ENCODE measurements around the gene TMEM61.
A peak's percentile ranks its signal among the peaks of the same experiment; 100 is the strongest.
"Not testable (repeated sequence)": the region's sequence is repeated elsewhere in the genome, so short reads cannot be mapped to it uniquely, and the experiment has no call there.

The TMEM61 gene

DNA sequence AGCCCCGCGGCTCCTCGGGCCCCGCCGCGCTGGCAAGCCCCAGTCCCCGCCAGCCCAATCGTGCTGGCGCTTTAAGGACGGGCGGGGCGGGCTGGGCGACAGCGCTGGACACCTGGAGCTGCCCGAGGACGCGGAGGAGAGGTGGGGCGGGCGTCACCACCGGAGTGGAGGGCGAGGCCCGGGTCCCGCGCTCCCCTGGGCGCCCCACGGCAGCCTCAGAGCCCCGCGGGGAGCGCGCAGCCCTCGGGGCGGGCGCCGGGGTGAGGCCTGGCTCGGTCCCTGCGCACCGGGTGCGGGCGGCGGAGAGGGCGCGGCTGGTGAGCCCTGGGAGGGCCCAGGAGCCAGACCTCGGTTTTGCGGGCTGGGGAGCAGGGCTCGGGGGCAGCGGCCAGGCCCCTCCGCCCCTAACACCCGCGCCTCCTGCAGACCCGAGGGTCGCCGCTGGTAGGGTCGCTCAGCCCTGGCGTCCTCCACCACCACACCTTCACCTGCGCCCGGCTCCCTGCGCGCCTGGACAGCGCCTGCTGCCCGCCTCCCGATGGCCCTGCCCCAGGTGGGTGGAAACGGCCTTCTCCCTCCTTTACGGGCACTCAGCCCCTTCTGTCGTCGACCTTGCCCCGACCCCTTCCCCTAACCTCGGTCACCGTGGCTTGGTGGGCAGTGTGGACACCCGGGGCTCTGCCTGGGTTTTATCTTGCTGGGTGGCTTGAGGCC, at the start of gene TMEM61:
Gene TMEM61, plus strand, starts transcription at position 101 of the 714 bp plus-strand sequence. Its CDS starts 438 bp downstream, at position 539.
- no peak for DNase-seq

DNA sequence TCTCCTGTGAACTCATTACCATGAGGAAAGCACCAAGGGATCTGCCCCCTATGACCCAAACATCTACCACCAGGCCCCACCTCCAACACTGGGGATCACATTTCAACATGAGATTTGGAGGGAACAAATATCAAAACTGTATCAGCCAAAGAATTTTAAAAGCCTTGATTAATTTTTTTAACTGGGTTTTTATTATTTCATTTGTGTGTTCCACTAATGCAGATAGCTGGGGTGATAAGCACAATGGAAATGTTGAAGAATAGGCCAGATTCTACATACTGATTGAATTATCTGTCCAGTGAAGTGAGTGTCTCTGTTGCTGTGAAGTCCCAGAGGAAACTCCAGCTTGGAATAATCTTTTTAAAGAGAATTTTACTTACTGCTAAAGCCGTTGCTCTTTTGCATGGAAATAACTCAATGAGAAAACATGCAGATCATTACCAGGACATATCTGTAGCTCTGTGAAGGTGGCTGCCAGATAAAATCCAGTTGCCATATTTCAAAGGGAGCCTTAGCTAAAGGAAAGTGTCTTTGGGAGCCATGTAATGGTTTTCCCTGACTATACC, 49.1 kb upstream of the TMEM61 start:
- no peak for DNase-seq

DNA sequence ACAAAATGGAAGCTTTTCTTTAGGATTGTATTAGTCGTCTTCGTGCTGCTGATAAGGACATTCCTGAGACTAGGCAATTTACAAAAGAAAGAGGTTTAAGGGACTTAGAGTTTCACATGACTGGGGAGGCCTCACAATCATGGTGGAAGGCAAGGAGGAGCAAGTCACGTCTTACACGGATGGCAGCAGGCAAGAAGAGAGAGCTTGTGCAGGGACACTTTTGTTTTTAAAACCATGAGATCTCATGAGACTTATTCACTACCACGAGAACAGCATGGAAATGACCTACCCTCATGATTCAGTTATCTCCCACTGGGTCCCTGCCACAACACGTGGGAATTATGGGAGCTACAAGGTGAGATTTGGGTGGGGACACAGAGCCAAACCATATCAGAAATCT, 46.3 kb upstream of the TMEM61 start:
- DNase-seq: not testable (repeated sequence)

DNA sequence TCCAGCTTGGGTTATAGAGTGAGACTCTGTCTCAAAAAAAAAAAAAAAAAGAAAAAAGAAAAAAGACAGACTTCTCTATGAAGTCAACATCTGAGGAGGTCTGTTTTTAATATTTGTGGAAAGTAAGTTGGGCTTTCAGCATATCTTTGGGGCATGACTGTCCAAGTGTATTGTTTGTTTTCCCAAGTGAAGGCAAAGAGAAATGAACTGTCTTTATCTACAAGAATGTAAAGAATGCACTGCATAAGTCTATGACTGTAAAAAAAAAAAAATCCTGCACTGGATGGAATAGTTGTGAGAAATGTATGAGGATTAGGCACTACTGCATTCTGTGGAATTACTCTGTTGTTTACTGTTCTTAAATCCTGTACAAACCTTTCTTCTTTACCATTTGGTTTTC, 45.6 kb upstream of the TMEM61 start:
- DNase-seq: no peak

DNA sequence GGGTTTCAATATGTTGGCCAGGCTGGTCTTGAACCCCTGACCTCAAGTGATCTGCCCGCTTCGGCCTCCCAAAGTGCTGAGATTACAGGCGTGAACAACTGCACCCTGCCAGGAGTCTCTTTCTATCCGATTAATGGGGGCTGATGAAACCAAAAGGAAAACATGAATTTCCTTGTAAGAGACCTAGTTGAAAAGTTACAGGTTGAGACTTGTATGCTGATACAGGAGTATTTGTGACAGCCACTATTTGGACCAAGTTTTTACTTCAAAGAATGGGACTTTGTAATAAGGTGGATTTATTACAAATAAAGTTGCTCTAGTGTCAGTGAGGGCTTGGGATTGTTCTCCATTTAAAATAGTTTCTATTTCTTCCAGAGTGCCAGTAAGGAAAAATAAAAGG, 43.6 kb upstream of the TMEM61 start:
- DNase-seq: no peak

DNA sequence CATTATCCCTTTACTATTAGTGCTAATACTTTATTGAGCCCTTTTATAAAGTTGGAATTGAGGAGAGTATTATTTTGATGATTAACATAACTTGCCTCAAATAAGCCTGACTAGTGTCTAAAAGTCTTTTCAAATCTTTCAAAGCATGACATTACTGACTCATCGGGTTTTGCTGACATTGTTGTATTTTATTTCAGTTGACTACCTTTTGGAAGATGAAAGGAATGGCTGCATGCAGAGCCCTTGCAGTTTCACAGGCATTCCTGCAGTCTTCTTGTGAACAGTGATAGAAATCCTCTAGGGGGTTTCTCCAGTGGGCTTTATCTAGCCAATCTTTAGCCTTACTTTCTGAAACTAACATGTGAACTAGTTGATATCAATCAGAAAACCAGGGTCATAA, 43.0 kb upstream of the TMEM61 start:
- DNase-seq: no peak

DNA sequence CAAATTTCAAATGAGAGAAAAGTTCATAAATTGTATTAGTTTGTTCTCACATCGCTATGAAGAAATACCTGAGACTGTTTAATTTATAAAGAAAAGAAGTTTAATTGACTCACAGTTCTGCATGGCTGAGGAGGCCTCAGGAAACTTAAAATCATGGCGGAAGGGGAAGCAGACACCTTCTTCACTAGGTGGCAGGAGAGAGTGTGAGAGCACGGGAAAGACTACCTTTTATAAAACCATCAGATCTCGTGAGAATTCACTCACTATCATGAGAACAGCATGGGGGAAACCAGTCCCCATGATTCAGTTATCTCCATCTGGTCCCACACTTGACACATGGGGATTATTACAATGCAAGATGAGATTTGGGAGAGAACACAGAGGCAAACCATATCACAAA, 41.5 kb upstream of the TMEM61 start:
- not testable (repeated sequence) for DNase-seq

DNA sequence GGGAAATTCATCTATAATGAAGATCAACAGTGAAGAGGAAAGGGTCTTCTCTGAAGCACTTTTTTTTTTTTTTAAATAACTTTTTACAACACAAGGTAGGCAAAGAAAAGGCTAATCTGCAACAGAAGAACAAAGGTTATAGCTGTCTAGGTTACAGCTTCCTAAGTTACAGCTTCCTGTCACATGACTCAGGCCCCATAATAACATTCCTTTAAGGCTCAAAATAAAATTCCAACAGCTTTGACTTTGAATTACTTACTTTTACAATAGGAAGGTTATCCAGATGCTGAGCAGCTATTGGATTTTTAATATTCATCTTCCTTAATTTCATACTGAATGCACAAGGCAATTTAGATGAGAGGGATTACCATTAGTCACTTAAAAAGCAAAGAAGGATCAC, 40.4 kb upstream of the TMEM61 start:
- no peak for DNase-seq

DNA sequence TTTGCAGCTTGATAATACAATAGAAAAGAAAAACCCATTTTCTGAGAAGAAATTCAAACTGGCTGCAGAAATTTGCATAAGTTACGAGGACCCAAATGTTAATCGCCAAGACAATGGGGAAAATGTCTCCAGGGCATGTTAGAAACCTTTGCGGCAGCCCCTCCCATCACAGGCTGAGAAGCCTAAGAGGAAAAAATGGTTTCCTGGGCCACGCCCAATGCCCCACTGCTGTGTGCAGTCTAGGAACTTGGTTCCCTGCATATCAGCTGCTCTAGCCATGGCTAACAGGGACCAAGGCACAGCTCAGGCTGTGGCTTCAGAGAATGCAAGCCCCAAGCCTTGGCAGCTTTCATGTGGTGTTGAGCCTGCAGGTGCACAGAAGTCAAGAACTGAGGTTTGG, 37.5 kb upstream of the TMEM61 start:
- no peak for DNase-seq

DNA sequence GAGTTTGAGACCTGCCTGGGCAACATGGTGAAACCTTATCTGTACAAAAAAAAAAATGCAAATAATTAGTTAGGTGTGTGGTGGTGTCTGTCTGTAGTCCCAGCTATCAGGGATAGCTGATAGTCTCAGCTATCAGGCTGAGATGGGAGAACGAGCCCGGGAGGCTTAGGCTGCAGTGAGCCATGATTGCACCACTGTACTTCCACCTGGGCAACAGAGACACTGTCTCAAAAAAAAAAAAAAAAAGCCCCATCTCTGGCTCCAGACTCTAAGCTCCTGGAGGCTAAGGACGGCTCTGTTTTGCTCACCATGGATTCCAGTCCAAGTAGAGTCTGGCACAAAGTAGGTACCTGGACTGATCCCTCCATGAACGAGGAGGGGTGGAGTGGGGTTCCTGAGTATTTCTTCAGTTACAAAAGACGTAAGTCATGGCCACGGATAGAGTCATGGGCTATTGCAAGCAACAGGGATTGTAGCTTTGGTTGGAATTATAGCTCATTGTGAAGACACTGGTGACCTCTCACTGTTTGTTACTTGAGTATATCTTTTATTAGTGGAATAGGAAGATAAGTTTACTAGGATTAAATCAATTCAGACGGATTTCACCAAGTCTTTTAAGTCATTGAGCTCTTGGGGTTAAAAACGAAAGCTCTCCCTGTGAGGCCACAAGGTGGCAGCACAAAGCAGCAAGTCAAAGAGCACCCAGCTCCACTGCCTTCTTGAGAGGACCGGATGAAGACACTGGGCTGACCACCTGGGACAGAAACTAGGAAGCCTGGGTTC, 35.6 kb upstream of the TMEM61 start:
- DNase-seq: peak; percentile 73

DNA sequence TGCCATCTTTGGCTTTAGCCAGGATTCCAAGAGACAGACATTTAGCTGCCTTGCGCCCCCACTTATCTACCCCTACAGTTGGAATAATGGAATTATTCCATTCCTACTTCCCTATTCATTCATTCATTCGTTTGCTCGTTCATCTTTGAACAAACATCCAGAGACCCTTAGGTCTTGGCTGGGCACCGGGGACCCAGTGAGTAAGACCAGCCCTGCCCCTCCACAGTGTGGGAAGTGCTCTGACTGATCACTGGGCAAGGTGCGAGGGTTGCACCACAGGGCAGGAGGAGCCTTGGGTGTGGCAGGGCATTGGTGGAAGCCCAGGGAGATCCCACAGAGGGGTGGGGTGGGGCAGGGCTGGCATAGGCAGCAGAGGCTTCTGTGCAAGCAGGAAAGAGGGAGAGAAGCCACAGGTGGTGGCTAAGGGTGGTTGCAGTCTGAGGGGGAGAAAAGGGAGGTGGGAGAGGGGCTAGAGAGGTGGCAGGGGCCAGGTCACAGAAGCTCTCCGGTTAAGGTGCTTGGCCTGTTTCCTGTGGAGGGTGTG, 35.0 kb upstream of the TMEM61 start:
- DNase-seq: no peak

DNA sequence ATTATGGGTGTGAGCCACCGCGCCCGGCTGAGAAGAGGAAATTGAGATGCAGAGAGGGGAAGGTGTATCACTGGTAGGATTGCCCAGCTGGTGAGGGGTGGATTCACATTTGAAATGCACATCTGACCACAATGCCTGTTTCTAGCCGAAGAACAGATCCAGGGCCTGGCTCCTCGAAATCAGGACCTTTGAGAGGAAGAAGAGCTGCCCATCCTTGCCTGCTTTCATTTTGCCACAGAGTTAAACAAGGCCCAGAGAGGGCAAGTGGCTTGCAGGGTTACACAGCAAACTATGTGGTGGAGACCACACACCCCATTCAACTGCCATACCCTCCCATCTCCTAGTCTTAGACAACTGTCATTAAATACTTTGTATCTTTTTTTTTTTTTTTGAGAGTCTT, 32.9 kb upstream of the TMEM61 start:
- DNase-seq: no peak

DNA sequence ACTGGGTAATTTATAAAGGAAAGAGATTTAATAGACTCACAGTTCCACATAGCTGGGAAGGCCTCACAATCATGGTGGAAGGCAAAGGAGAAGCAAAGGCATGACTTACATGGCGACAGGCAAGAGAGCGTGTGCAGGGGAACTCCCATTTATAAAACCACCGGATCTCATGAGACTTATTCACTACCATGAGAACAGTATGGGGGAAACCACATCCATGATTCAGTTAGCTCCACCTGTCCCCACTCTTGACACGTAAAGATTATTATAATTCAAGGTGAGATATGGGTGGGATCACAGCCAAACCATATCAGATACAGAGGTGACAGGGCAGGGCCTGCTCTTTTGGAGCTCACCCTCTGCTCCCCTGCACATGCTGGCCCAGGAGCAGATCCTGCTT, 31.4 kb upstream of the TMEM61 start:
- no peak for DNase-seq

DNA sequence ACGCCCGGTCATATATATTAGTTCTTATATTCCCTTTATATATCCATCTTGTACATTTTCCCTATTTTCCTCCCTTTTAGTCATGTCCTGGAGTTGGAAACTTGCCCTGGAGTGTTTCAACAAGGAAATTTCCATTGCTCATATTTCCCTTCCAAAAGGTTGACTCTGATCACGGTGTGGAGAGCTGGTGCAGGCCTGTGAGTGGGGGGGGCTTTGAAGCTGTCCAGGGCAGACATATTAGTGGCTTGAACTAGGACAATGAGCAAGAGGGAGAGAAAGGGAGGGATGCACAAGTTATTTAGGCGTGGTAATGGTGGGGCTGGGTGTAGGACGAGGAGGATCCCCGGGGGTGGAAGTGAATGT, 30.4 kb upstream of the TMEM61 start:
- DNase-seq: no peak

DNA sequence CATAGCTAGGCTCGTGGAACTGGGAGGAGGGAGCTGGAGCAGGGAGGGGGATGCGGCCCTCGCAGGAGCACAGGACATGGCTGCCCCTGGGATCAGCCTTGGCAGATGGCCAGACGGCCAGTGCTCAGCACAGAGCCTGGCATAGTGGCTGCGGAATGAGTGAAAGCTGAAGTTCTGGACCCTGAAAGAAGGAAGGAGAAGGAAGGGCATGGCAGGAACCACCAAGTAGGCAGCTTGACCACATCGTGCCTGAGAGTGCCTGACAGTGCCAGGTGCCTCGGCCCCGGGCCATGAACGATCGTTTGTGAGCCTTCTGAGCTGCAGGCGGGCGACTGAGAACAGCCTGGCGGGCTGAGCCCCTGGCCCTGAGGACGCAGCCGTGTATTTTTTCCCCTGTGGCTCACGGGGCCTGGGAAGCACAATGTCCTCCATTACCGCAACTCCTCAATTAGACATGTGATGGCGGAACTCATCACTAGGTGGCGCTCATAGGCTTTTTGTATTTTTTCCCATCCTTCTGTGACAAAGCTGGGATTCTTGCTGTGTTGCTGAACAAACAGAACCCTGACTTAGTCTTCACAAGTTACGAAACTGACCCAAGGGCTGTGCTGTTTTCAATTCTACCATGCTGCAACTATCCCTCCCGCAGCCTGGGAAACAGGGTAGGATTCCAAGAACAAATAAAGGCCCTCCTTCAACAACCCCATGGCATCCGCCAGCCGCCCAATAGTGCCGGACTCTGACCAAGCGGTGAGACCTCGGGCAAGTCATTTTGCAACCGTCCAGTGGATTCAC, 29.9 kb upstream of the TMEM61 start:
- DNase-seq: peak; percentile 56

DNA sequence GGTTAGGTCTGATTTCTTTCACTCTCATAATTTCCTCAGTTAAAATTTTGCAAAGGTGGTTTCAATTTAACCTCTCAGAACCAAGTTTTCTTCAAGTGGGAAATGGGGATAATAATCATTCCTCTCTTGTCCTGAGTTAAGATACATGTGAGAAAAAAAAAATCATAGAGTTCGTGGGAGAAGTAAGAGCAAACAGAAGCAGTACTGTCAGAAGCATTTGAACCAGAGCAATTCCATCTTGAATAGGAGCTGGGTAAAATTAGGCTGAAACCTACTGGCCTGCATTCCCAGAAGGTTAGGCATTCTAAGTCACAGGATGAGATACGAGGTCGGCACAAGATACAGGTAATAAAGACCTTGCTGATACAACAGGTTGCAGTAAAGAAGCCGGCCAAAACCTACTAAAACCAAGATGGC, 28.6 kb upstream of the TMEM61 start:
- no peak for DNase-seq

DNA sequence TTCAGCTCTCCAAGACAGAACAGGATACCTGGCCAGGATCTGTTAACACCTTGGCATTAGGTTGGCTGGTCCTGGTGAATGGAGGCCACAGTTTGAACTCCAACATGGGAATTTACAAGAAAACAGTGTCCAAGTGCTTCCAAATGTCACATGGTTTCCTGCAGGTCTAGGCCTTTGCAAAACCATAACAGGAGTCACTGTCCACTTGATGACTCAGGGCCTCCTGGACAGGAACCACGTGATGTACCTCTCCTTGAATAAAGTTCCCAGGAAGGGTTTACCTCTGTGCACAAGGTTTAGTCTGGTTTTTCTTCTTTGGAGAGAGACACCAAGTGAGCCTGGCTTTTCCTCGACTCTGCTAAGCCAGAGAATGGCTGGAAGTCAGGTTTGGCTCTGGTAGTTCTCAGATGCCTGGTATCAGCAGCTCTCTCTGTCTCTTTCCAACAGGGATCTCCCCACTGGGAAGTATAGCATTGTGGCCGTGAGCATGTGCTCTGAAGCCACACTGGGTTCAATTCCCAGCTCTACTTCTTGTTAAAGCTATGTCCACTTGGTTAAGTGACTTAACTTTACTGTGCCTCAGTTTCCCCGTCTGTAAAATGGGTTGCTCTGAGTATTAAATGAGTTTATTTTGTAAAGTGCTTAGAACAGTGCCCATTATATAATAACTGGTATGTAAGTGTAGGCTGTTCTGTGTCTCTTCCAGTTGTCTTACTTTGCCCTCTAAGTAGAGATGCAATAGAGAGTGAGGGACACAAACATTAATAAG, 27.3 kb upstream of the TMEM61 start:
- no peak for DNase-seq

DNA sequence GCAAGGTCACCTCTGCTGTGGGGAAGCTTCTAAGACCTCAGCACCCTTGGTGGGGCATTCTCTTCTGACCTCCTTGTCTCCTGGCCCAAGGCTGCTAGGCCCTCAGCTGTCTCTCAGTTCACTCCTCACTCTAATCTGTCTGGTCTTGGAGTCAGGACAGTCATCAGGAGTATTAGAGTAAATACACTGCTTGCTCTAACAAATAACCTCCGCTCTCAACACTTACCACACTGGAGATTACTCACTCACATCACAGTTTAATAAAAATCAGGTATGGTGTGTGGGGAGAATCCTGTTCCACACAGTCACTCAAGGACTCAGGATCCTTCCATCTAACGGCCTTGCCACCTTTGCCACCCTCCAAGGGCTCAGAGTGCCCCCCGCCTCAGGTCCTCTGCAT, 26.6 kb upstream of the TMEM61 start:
- DNase-seq: no peak

DNA sequence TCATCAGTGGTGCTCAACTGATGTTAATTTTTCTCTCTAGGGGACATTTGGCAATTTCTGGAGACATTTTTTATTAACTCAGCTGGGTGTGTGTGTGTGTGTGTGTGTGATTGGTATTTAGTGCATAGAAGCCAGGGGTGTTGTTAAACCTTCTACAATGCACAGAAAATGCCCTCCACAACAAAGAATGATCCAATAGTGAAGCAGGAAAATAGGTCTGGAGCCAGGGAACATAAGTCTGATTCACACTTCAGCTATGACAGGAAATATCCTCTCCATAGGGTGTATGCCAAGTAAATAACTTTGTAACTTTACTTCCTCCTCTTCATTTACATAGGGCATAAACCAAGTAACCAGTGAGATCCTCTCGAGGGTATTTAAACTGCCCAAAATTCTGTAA, 25.1 kb upstream of the TMEM61 start:
- no peak for DNase-seq

DNA sequence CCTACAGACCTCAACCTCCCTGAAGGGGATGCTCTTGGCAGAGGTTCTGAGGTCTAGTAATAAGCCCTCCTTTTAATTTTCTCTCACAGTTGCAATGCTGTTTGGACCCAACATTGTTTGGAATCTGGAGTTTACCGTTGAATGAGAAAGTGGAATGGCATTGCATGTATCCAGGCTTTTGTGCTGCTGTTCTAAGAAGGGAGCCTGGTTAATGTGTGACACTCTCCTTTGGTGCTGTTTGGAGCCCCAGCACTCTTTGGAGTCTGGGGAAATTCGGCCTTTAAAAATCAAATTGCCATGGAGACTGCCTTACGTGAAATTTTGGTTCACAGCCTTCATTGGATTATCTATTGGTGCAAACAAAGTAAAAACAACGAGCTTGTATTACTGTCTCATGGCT, 23.7 kb upstream of the TMEM61 start:
- DNase-seq: no peak

DNA sequence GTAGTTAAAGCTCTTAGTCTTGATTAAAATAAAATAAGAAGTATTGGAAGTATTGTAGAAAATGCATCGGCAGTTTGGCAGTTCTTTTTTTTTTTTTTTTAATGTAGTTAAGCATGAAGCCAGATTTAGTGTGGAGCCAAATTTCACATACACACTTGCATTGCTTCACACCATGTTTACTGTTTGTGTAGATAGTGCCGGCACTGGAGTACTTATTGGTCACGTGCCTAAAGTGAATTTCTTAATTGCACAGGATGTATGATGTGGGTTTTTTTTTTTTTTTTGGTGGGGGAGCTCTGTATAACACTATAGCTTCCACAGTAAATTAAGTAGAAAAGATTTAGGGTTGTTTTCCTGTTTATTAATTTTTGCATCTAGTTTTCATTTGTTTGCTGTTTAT, 21.2 kb upstream of the TMEM61 start:
- DNase-seq: no peak

DNA sequence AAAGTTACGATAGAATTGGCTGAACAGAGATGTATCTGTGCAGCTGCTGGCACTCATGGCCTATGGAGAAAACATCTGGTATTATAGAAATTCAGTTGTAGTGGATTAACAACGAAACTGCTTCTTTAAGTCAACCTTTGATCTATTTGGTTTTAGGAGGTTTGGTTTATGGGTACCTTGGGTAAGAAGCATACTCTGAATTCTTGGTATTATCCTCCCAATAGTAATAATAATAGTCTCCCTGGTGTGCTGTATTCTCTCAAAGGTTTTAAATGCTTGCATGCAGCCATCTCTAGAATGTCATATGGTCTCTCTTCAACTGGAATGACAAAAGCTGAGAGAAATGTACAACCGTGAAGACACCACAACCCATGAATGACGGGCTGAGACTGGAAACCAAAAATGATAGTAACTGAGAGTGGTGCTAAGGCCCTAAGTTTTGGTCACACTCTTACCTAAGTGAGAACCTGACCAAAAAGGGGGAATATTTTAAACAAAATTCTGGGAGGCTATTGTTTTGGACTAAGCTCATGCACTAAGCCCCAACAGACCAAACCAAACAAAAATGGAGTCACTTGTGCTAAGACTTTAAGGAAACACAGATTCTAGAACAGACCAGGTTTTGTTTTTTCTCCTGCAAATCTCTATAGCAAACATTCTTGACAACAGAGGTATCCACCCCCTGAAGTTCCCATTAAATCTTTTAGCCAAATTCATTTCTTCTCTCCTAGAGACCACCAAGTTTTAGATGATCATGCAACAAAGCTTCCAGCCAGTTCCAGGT, 17.6 kb upstream of the TMEM61 start:
- no peak for DNase-seq

Data from NCI-H1105 treated with DMSO at 0.1 percent for 48 hours (cell line).